ENCODE measurements around the gene AACS. TPM values are rescaled to one million over a fixed set of nuclear protein-coding genes. Genes with fewer than 3 reads are reported as not detected.

The AACS gene
- total RNA-seq, 5 donors from 2014 or later (not counting 1 experiment from before 2014, with no cell fraction given): 11.5 to 16.4 (median 14.3) TPM

DNA sequence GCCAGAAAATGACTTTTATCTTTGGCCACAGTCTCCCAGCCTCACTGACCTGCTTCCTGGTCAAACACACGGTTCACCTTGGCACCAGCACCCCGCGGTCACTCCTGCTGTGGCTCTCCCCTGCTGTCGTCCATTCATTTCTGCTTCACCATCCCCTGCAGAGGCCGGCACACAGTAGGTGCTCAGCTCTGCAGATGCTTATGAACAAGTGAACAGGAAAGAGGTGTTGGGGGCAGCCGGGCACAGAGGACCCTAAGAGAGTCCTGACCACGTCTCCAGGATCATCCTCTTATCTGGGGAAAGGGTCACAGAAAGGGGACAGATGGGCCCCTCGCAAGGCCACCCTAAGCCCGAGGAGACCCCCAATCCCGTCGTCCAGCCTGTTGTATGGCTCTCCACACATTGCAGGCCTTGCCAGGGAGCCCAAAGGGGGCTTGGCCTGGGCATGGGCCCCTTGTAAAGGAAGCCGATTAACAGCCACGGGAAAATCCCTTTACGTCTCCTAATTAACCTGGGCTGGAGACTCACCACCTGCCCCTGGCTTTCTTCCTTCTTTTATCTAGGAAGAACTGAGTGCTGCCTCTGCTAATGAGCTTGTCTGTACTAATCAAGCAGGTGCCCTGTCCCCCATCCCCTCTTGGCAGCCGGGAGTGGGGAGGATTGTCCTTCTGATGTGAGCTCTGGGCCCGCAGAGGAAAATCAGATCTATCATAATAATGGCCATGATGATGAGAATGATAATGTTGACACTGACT lies 119.2 kb downstream of the AACS start:
- ChIA-PET CTCF (interaction anchor here (0.7 to 1.3 kb wide), 4 partner anchors 169 to 1691 kb away, joined by 3 to 7 read pairs (median 4); no protein-coding TSS in a partner anchor), POLR2A (no interaction called here)
- no peak overlapping the region for H3K4me3 ChIP-seq (ENCODE audit: control insufficient read depth in 1 of 2, extremely low read depth in 1 of 2, low read length in 1 of 2)
- DNase-seq (no peak), ATAC-seq (replicated peaks in 1 of 4) (no peak)
- H3K27me3 ChIP-seq (replicated peaks in 1 of 2; ENCODE audit: control insufficient read depth in 2 of 2, extremely low read depth in 1 of 2, insufficient read depth in 2 of 2, low read length in 1 of 2): peaks cover 15 to 70% of the 10 kb centered on the region in 2 experiments
- H3K4me1 ChIP-seq (ENCODE audit: control insufficient read depth in 1 of 2, extremely low read depth in 1 of 2, insufficient read depth in 2 of 2, low read length in 2 of 2): peaks cover 0 to 14% of the 10 kb centered on the region in 2 experiments
- H3K4me1 Mint-ChIP-seq: peaks cover 16 to 18% (median 16%) of the 10 kb centered on the region in 3 donors
- no peak overlapping the region for H3K27ac ChIP-seq (ENCODE audit: low read length)
- no peaks in the 10 kb centered on the region for H3K36me3 ChIP-seq (ENCODE audit: control insufficient read depth in 2 of 2, extremely low read depth in 1 of 2, insufficient read depth in 1 of 2, low read length in 1 of 2)
- H3K36me3 Mint-ChIP-seq: no peaks in the 10 kb centered on the region
- peaks cover 49 to 69% of the 10 kb centered on the region in 2 donors for H3K27me3 Mint-ChIP-seq
- peak overlapping the region in 1 of 3 donors; percentile 44 for H3K4me3 Mint-ChIP-seq
- no peaks in the 10 kb centered on the region for H3K9me3 ChIP-seq
- peak overlapping the region in 1 of 2 donors; percentile 52 for H3K27ac Mint-ChIP-seq
- no peaks in the 10 kb centered on the region for H3K9me3 Mint-ChIP-seq
- 22% methylated on average over 12 of the region's 16 CpGs for whole genome bisulfite sequencing (ENCODE audit: insufficient coverage)

DNA sequence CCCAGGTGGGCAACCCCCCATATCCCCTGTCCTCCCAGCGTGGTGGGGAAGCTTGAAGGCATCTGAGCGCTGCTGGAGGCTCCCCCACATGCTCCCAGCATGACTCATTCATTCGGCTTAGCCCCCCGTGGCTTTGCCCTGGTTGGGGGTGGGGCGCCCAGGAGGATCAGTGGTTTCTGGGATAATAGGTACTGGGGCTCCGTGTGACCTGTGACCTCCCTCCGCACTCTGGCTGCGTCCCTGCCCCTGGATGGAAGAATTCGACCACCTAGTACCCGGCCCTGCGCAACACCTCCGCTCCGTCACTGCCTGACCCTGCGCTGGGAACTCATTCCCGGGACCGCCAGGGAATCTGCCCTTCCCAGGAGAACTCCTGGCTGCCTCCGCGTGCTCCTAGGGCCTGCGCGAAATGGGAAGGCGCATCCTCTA lies 120.1 kb downstream of the AACS start:
- no peaks in the 10 kb centered on the region for H3K9me3 ChIP-seq
- ChIA-PET POLR2A (no interaction called here), CTCF (no interaction called here)
- Mint-ChIP-seq H3K4me3 (peak overlapping the region in 2 of 3 donors; percentile 2 to 44), H3K27me3 (peaks cover 58 to 78% of the 10 kb centered on the region in 2 donors), H3K9me3 (no peaks in the 10 kb centered on the region), H3K27ac (no peak overlapping the region), H3K36me3 (no peaks in the 10 kb centered on the region), H3K4me1 (peaks cover 16 to 18% (median 16%) of the 10 kb centered on the region in 3 donors)
- no peak overlapping the region for H3K4me3 ChIP-seq (ENCODE audit: control insufficient read depth in 1 of 2, extremely low read depth in 1 of 2, low read length in 1 of 2)
- no peaks in the 10 kb centered on the region for H3K36me3 ChIP-seq (ENCODE audit: control insufficient read depth in 2 of 2, extremely low read depth in 1 of 2, insufficient read depth in 1 of 2, low read length in 1 of 2)
- H3K27me3 ChIP-seq (replicated peaks in 1 of 2; ENCODE audit: control insufficient read depth in 2 of 2, extremely low read depth in 1 of 2, insufficient read depth in 2 of 2, low read length in 1 of 2): peaks cover 15 to 78% of the 10 kb centered on the region in 2 experiments
- peaks cover 0 to 14% of the 10 kb centered on the region in 2 experiments for H3K4me1 ChIP-seq (ENCODE audit: control insufficient read depth in 1 of 2, extremely low read depth in 1 of 2, insufficient read depth in 2 of 2, low read length in 2 of 2)
- H3K27ac ChIP-seq (ENCODE audit: low read length): no peak overlapping the region
- DNase-seq (no peak), ATAC-seq (replicated peaks in 1 of 4) (no peak)
- WGBS (ENCODE audit: insufficient coverage): 17% methylated on average over 15 of the region's 21 CpGs

DNA sequence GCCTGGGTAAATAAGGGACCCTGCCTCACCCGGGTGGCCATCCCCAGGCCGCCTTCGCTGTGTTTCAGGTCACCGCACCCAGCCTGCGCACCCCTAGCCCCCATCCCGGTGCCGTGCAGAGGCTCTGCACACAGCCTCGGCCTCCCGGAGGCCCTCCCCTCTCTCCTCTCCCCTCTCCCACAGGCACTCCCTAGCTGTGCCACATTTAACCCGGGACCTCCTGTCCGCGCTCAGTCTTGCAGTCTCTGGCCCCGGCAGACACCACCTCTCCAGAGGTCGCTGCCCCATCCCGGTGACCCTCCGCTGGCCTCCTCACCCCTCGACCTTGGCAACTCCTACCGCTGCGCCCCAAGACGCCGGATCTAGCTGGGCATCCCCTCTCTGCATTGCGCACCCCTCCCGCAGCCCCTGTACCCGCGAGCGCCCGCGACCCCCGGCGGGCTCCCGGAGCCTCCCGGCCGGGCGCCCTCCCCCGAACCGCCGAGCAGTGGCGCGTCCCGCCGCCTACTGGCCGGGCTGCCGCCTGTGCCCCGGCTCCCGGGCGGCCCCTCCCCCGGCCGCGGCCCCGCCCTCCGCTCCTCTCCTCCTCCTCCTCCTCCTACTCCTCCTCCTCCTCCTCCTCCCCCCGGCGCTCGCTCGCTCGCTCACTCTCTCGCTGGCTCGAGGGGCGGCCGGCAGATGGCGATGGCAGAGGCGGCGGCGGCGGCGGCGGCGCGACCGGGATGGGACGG lies 120.7 kb downstream of the AACS start, which contains the start of gene TMEM132B:
Gene TMEM132B, plus strand, starts transcription at position 647 of the 731 bp plus-strand sequence.
- peaks cover 58 to 75% of the 10 kb centered on the region in 2 donors for H3K27me3 Mint-ChIP-seq
- H3K4me3 ChIP-seq (ENCODE audit: control insufficient read depth in 1 of 2, extremely low read depth in 1 of 2, low read length in 1 of 2): no peak within 1 kb of the TSS
- peaks cover 16 to 18% (median 16%) of the 10 kb centered on the region in 3 donors for H3K4me1 Mint-ChIP-seq
- peaks cover 0 to 14% of the 10 kb centered on the region in 2 experiments for H3K4me1 ChIP-seq (ENCODE audit: control insufficient read depth in 1 of 2, extremely low read depth in 1 of 2, insufficient read depth in 2 of 2, low read length in 2 of 2)
- peak within 1 kb of the TSS; percentile 44 to 54 (median 49) for H3K4me3 Mint-ChIP-seq
- ChIA-PET CTCF (no interaction called here), POLR2A (no interaction called here)
- ATAC-seq (replicated peaks in 1 of 4) (peak; percentile 26 to 52 (median 38)), DNase-seq (peak in 2 of 35 experiments; percentile 13 to 21)
- peaks cover 15 to 75% of the 10 kb centered on the region in 2 experiments for H3K27me3 ChIP-seq (replicated peaks in 1 of 2; ENCODE audit: control insufficient read depth in 2 of 2, extremely low read depth in 1 of 2, insufficient read depth in 2 of 2, low read length in 1 of 2)
- no peaks in the 10 kb centered on the region for H3K9me3 Mint-ChIP-seq
- 2% methylated on average over 63 of the region's 71 CpGs for WGBS (ENCODE audit: insufficient coverage)
- no peak within 1 kb of the TSS for H3K27ac ChIP-seq (ENCODE audit: low read length)
- no peaks in the 10 kb centered on the region for H3K9me3 ChIP-seq
- H3K27ac Mint-ChIP-seq: no peak within 1 kb of the TSS
- H3K36me3 Mint-ChIP-seq: no peaks in the 10 kb centered on the region
- H3K36me3 ChIP-seq (ENCODE audit: control insufficient read depth in 2 of 2, extremely low read depth in 1 of 2, insufficient read depth in 1 of 2, low read length in 1 of 2): no peaks in the 10 kb centered on the region

DNA sequence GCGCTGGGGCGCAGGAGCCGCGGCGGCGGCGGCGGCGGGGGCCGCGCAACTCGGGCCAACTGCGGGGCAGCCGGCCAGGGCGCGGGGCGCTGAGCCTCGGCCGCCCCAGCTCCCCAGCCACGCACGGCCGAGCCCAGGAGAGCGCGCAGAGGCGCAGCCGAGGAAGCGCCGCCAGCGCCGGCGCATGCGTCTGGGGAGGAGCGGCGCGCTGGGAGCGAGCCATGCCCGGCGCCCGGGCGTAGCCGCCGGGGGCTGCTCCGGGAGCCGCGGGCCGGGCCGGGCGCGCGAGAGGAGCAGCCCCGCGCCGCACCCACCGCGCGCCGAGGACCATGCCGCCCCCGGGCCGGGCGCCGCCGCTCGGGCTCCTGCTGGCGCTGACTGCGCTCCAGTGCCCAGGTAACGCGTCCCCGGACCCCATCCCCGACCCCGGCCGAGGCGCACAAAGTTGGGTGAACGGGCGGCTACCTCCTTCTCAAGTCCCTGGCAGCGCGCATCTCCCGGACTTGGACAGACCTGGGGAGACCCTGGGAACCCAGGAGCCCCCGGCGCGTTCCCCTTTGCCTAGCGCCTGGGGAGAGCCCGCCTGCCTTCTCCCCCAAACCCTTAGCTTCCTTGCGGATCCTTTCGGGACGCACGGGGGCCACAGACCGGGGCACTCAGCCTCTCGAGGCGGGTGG lies 121.4 kb downstream of the AACS start:
- Mint-ChIP-seq H3K27me3 (peaks cover 57 to 75% of the 10 kb centered on the region in 2 donors), H3K4me1 (peaks cover 16 to 18% (median 16%) of the 10 kb centered on the region in 3 donors), H3K36me3 (no peaks in the 10 kb centered on the region), H3K27ac (no peak overlapping the region), H3K4me3 (no peak overlapping the region), H3K9me3 (no peaks in the 10 kb centered on the region)
- ATAC-seq (replicated peaks in 1 of 4) (no peak), DNase-seq (no peak)
- no peaks in the 10 kb centered on the region for H3K9me3 ChIP-seq
- ChIA-PET CTCF (no interaction called here), POLR2A (no interaction called here)
- 2% methylated on average over 86 of the region's 90 CpGs for WGBS (ENCODE audit: insufficient coverage)
- no peak overlapping the region for H3K27ac ChIP-seq (ENCODE audit: low read length)
- peaks cover 15 to 70% of the 10 kb centered on the region in 2 experiments for H3K27me3 ChIP-seq (replicated peaks in 1 of 2; ENCODE audit: control insufficient read depth in 2 of 2, extremely low read depth in 1 of 2, insufficient read depth in 2 of 2, low read length in 1 of 2)
- H3K4me3 ChIP-seq (ENCODE audit: control insufficient read depth in 1 of 2, extremely low read depth in 1 of 2, low read length in 1 of 2): no peak overlapping the region
- peaks cover 0 to 14% of the 10 kb centered on the region in 2 experiments for H3K4me1 ChIP-seq (ENCODE audit: control insufficient read depth in 1 of 2, extremely low read depth in 1 of 2, insufficient read depth in 2 of 2, low read length in 2 of 2)
- H3K36me3 ChIP-seq (ENCODE audit: control insufficient read depth in 2 of 2, extremely low read depth in 1 of 2, insufficient read depth in 1 of 2, low read length in 1 of 2): no peaks in the 10 kb centered on the region

DNA sequence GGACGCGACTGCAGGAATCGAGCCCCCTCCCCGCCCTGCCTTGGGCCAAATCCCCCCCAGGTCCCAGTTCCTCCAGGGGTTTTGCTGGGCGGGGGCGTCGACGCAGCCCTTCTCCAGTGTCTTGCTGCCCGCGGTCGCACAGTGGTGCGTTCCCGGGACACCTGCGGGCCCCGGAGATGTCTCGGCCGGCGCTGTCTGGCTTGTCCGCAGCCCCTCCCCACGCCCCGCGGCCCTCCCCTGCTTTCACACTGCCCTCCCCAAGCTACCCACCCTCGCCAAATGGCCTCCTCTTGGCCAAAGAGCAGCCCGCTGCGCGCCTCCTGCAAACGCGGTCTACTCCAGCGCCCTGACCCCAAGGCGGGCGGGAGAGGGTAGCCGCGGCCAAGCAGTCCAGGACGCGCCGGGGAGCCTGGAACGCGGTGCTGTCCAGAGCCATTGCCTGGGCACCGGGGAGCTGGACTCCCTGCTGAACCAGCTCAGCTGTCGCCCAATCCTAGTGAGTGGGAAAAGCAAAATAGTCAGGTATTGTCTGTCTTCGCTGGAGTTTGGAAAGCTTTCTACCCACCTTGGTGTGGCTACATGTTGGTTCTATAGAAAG lies 122.0 kb downstream of the AACS start:
- H3K4me3 Mint-ChIP-seq: peak overlapping the region in 2 of 3 donors; percentile 7 to 50

More for the DNA sequence above, 122.0 kb downstream of the AACS start:
- ATAC-seq (replicated peaks in 1 of 4) (no peak), DNase-seq (no peak)
- ChIA-PET CTCF (interaction anchor here in 1 of 2 donors (0.6 to 0.7 kb wide), 2 partner anchors 11 to 477 kb away, joined by 3 to 8 read pairs; no protein-coding TSS in a partner anchor), POLR2A (no interaction called here)
- Mint-ChIP-seq H3K27me3 (peaks cover 57 to 75% of the 10 kb centered on the region in 2 donors), H3K4me1 (peaks cover 16 to 18% (median 16%) of the 10 kb centered on the region in 3 donors), H3K27ac (no peak overlapping the region), H3K36me3 (no peaks in the 10 kb centered on the region), H3K9me3 (no peaks in the 10 kb centered on the region)
- peak overlapping the region in 1 of 2 donors; percentile 2 for H3K4me3 ChIP-seq (ENCODE audit: control insufficient read depth in 1 of 2, extremely low read depth in 1 of 2, low read length in 1 of 2)
- no peaks in the 10 kb centered on the region for H3K9me3 ChIP-seq
- 2% methylated on average over 36 of the region's 41 CpGs for WGBS (ENCODE audit: insufficient coverage)
- no peak overlapping the region for H3K27ac ChIP-seq (ENCODE audit: low read length)
- H3K27me3 ChIP-seq (replicated peaks in 1 of 2; ENCODE audit: control insufficient read depth in 2 of 2, extremely low read depth in 1 of 2, insufficient read depth in 2 of 2, low read length in 1 of 2): peaks cover 15 to 71% of the 10 kb centered on the region in 2 experiments
- peaks cover 0 to 14% of the 10 kb centered on the region in 2 experiments for H3K4me1 ChIP-seq (ENCODE audit: control insufficient read depth in 1 of 2, extremely low read depth in 1 of 2, insufficient read depth in 2 of 2, low read length in 2 of 2)
- no peaks in the 10 kb centered on the region for H3K36me3 ChIP-seq (ENCODE audit: control insufficient read depth in 2 of 2, extremely low read depth in 1 of 2, insufficient read depth in 1 of 2, low read length in 1 of 2)

All from T-cell (primary cell).